Loucy (cell line): Measurements from ENCODE around the gene FAT4.

ENCODE experiments used
- H2AFZ ChIP-seq: fragments of 200-600 bp; sonication (generic); 2 replicates; pipeline ENCODE4 v1.6.0; 2016; ENCODE audit warnings: antibody characterized with exemption, mild to moderate bottlenecking, low read length, moderate library complexity
- H3F3A ChIP-seq: fragments of 200-600 bp; 2 replicates; pipeline ENCODE4 v1.6.0; 2016; ENCODE audit warnings: antibody characterized with exemption, low read depth, mild to moderate bottlenecking
- H3K27me3 ChIP-seq: fragments of 200-600 bp; sonication (generic); 2 replicates; pipeline ENCODE4 v1.6.1; 2014; ENCODE audit warnings: low read length, mild to moderate bottlenecking; ENCODE audit not compliant: insufficient read depth, poor library complexity, severe bottlenecking
- H3K36me3 ChIP-seq: fragments of 200-600 bp; sonication (generic); 2 replicates; pipeline ENCODE4 v1.6.1; 2016; ENCODE audit warnings: low read length; ENCODE audit not compliant: insufficient read depth
- H3K4me1 ChIP-seq: fragments of 200-600 bp; sonication (generic); 2 replicates; pipeline ENCODE4 v1.5.1; 2014; ENCODE audit warnings: low read length, mild to moderate bottlenecking; ENCODE audit not compliant: insufficient read depth, poor library complexity, severe bottlenecking
- H3K4me2 ChIP-seq: fragments of 200-600 bp; sonication (generic); 2 replicates; pipeline ENCODE4 v1.6.0; 2014; ENCODE audit warnings: antibody characterized with exemption, low read length, low read depth, mild to moderate bottlenecking; ENCODE audit not compliant: poor library complexity, severe bottlenecking
- H3K4me3 ChIP-seq: fragments of 200-600 bp; sonication (generic); 2 replicates; pipeline ENCODE4 v1.5.1; 2014; ENCODE audit warnings: low read length, mild to moderate bottlenecking, mixed read lengths; ENCODE audit not compliant: poor library complexity, severe bottlenecking
- H3K79me2 ChIP-seq: fragments of 200-600 bp; sonication (generic); 2 replicates; pipeline ENCODE4 v1.6.1; 2014; ENCODE audit warnings: low read length; ENCODE audit not compliant: insufficient read depth
- H3K9ac ChIP-seq: fragments of 200-600 bp; sonication (generic); 2 replicates; pipeline ENCODE4 v1.6.0; 2014; ENCODE audit warnings: mild to moderate bottlenecking, low read depth, low read length, moderate library complexity; ENCODE audit not compliant: poor library complexity, severe bottlenecking
- H3K9me2 ChIP-seq: fragments of 200-600 bp; sonication (generic); replicated peaks from 2 replicates; pipeline ENCODE4 v1.6.1; 2016; ENCODE audit warnings: low read depth, low read length, mixed read lengths
- H3K9me3 ChIP-seq: fragments of 200-600 bp; sonication (generic); 2 replicates; pipeline ENCODE4 v1.6.1; 2014; ENCODE audit warnings: mild to moderate bottlenecking, antibody characterized with exemption, low read length, low read depth; ENCODE audit not compliant: insufficient read depth
- H4K20me1 ChIP-seq: fragments of 200-600 bp; sonication (generic); 2 replicates; pipeline ENCODE4 v1.6.0; 2014; ENCODE audit warnings: antibody characterized with exemption, low read length, mild to moderate bottlenecking; ENCODE audit not compliant: insufficient read depth, poor library complexity, severe bottlenecking
- CTCF ChIP-seq: fragments of 200-600 bp; sonication (generic); conservative IDR thresholded peaks from 2 replicates; pipeline ENCODE4 v1.5.1; 2014; ENCODE audit warnings: mild to moderate bottlenecking, antibody characterized with exemption, low read length
- EZH2phosphoT487 ChIP-seq: fragments of 200-600 bp; IDR thresholded peaks from 2 replicates; pipeline ENCODE4 v1.6.1; 2018; ENCODE audit warnings: antibody characterized with exemption, mild to moderate bottlenecking, moderate library complexity, borderline replicate concordance

The FAT4 gene

GRCh38 chr4:125352521-125352920, 37.8 kb downstream of the FAT4 start:
- TF ChIP-seq CTCF (no peak), EZH2phosphoT487 (no peak)
- Histone ChIP-seq H3K36me3 (no peaks in the 10 kb centered on the region), H3K9me2 (no peaks in the 10 kb centered on the region), H3F3A (no peaks in the 10 kb centered on the region), H3K4me1 (no peaks in the 10 kb centered on the region), H3K4me3 (no peak overlapping the region), H3K79me2 (no peaks in the 10 kb centered on the region), H3K9me3 (no peaks in the 10 kb centered on the region), H2AFZ (no peak overlapping the region), H3K4me2 (no peak overlapping the region), H4K20me1 (no peaks in the 10 kb centered on the region), H3K9ac (no peak overlapping the region), H3K27me3 (no peaks in the 10 kb centered on the region)

DNA sequence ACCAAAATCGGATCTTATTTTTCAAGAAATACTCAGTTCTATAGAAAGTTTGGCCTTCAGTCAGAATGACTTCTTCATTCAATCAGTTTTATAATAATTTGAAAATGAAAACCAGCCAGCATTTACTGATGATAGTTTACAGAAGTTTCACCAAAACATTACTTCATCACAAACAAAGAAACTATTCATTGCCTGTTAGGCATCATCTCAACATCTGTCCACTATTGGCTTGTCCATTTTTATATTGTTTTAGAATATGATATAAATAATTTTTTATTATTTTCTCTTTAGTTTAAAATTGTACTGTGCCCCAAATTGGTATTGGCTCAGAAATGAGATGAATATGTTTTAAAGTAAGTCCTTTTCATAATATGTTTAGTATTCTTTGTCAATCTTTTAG, 38.4 kb downstream of the FAT4 start:
- TF ChIP-seq CTCF: no peak
- no peak for TF ChIP-seq EZH2phosphoT487
- no peaks in the 10 kb centered on the region for H3K9me3 ChIP-seq
- no peak overlapping the region for H3K4me3 ChIP-seq
- no peaks in the 10 kb centered on the region for H3K9me2 ChIP-seq
- H3K4me1 ChIP-seq: no peaks in the 10 kb centered on the region
- no peak overlapping the region for H2AFZ ChIP-seq
- H3K9ac ChIP-seq: no peak overlapping the region
- H3K4me2 ChIP-seq: no peak overlapping the region
- H3K27me3 ChIP-seq: no peaks in the 10 kb centered on the region
- H3F3A ChIP-seq: no peaks in the 10 kb centered on the region
- H3K79me2 ChIP-seq: no peaks in the 10 kb centered on the region
- no peaks in the 10 kb centered on the region for H4K20me1 ChIP-seq
- no peaks in the 10 kb centered on the region for H3K36me3 ChIP-seq

DNA sequence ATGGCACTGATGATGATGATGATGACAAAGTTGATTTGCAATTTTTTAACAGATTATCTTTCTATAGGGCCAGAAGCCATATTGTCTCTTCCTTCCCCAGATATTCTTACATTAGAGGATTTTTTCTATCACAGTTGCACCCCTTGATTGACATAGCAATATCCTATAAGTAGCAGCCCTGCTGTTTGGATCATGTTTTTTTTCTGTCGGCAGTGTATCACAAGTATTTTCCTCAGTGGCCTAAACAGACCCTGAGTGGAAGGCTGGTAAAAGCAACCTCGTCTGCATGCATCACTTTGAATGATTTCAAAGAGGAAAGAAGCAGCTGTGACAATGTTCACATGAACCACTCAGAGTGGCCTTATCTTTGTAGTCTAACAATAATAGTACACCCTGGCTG, 41.0 kb downstream of the FAT4 start:
- Histone ChIP-seq H4K20me1 (no peaks in the 10 kb centered on the region), H3K9me3 (no peaks in the 10 kb centered on the region), H2AFZ (no peak overlapping the region), H3K79me2 (no peaks in the 10 kb centered on the region), H3K4me2 (no peak overlapping the region), H3K36me3 (no peaks in the 10 kb centered on the region), H3K4me1 (no peaks in the 10 kb centered on the region), H3K4me3 (no peak overlapping the region), H3K9ac (no peak overlapping the region), H3F3A (no peaks in the 10 kb centered on the region), H3K27me3 (no peaks in the 10 kb centered on the region), H3K9me2 (no peaks in the 10 kb centered on the region)
- no peak for TF ChIP-seq EZH2phosphoT487
- no peak for TF ChIP-seq CTCF
